Tibial nerve (tissue), 4 donors: Measurements from ENCODE around the gene LRTM1. TPM values are rescaled to one million over a fixed set of nuclear protein-coding genes. Genes with fewer than 3 reads are reported as not detected.

Experiments
- DNase-seq, 2 donors: peaks; one replicate each; pipeline ENCODE4 v3.0.0-alpha.2; 2019; ENCODE audit warnings: low spot score in 2 of 2
- H3K27ac ChIP-seq, 4 donors: fragments of 200-600 bp; sonication (generic) in 3 of 4; one replicate each; pipeline ENCODE4 v1.5.1; 2017 to 2019; ENCODE audit warnings: mild to moderate bottlenecking in 1 of 4
- H3K27me3 ChIP-seq, 2 donors: fragments of 200-600 bp; sonication (generic) in 1 of 2; one replicate each; pipeline versions ENCODE4 v1.5.1 to v1.6.0; 2017 to 2019
- H3K36me3 ChIP-seq, 3 donors: fragments of 200-600 bp; sonication (generic); one replicate each; pipeline ENCODE4 v1.5.1; 2018 to 2019
- H3K4me1 ChIP-seq, 4 donors: fragments of 200-600 bp; sonication (generic) in 3 of 4; one replicate each; pipeline ENCODE4 v1.5.1; 2017 to 2019
- H3K4me3 ChIP-seq, 4 donors: fragments of 200-600 bp; sonication (generic) in 3 of 4; one replicate each; pipeline ENCODE4 v1.5.1; 2017 to 2019; ENCODE audit warnings: mild to moderate bottlenecking in 1 of 4, moderate library complexity in 1 of 4
- H3K9me3 ChIP-seq, 4 donors: fragments of 200-600 bp; sonication (generic) in 3 of 4; one replicate each; pipeline ENCODE4 v1.5.1; 2017 to 2019
- EP300 ChIP-seq, 2 donors: sonication (generic); formaldehyde crosslinking; IDR thresholded peaks; one replicate each; pipeline ENCODE4 v1.6.1; 2017; ENCODE audit warnings: antibody characterized with exemption in 2 of 2, mild to moderate bottlenecking in 1 of 2
- POLR2A ChIP-seq, 2 donors: fragments of 450-650 bp; IDR thresholded peaks; one replicate each; pipeline ENCODE4 v1.6.1; 2017; ENCODE audit warnings: antibody characterized with exemption in 2 of 2, mild to moderate bottlenecking in 2 of 2, moderate library complexity in 2 of 2
- WGBS, 2 donors: methylation state at CpG; one replicate each; pipeline ENCODE4 v1.1.5; 2018; 5-methylcytosine and 5-hydroxymethylcytosine counted together
- total RNA-seq, 4 donors: library from RNA; depleted of rRNA; stranded (reverse); fragments of >200 nt; gene quantifications; one replicate each; pipeline ENCODE4 v1.1.0, GENCODE V29; 2016
- TF ChIP-seq, protein P1 (sequence below), 5 experiments: fragments of 200-600 bp in 3 of 5; fragments of 450-650 bp in 2 of 5; sonication (generic) in 3 of 5; IDR thresholded peaks; one replicate each; pipeline ENCODE4 v1.5.1; 2016 to 2019; ENCODE audit warnings: antibody characterized with exemption in 5 of 5, mild to moderate bottlenecking in 3 of 5, moderate library complexity in 2 of 5

LRTM1 gene
- total RNA-seq, 4 donors from 2014 or later = not detected

DNA sequence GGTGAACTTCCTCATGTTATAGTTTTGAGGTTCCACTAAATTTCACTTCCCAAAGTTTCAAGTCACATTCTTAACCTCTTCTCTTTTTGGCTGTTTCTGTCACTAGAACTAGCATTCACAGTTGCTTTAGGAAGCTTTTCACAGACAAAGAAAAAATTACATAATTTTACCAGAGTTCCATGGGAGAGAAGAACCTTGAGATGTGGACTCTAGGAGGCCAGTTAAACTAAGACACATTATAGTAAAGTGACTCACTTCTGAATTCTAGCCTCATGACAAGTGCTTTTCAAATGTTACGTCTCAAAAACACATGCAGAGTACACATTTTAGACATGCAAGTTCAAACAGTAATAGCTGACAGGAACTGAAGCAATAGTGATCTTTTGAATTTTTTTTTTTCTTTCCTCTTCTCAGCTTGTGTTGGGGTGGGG, 39.9 kb upstream of the LRTM1 start:
- Histone ChIP-seq H3K4me3 (no peak overlapping the region), H3K27me3 (no peaks in the 10 kb centered on the region), H3K4me1 (peaks cover 0 to 10% (median 0%) of the 10 kb centered on the region in 4 donors), H3K27ac (no peak overlapping the region), H3K9me3 (no peaks in the 10 kb centered on the region), H3K36me3 (no peaks in the 10 kb centered on the region)
- WGBS, 2 donors = 53 to 62% methylated on average over 1 of the region's 1 CpG
- DNase-seq = no peak
- TF ChIP-seq, protein P1, sequence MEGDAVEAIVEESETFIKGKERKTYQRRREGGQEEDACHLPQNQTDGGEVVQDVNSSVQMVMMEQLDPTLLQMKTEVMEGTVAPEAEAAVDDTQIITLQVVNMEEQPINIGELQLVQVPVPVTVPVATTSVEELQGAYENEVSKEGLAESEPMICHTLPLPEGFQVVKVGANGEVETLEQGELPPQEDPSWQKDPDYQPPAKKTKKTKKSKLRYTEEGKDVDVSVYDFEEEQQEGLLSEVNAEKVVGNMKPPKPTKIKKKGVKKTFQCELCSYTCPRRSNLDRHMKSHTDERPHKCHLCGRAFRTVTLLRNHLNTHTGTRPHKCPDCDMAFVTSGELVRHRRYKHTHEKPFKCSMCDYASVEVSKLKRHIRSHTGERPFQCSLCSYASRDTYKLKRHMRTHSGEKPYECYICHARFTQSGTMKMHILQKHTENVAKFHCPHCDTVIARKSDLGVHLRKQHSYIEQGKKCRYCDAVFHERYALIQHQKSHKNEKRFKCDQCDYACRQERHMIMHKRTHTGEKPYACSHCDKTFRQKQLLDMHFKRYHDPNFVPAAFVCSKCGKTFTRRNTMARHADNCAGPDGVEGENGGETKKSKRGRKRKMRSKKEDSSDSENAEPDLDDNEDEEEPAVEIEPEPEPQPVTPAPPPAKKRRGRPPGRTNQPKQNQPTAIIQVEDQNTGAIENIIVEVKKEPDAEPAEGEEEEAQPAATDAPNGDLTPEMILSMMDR (IDR thresholded peaks at IDR 0.05) = no peak
- no peak for TF ChIP-seq POLR2A (IDR thresholded peaks at IDR 0.05)
- TF ChIP-seq EP300 (IDR thresholded peaks at IDR 0.05) = peak in 1 of 2 donors; percentile 17

DNA sequence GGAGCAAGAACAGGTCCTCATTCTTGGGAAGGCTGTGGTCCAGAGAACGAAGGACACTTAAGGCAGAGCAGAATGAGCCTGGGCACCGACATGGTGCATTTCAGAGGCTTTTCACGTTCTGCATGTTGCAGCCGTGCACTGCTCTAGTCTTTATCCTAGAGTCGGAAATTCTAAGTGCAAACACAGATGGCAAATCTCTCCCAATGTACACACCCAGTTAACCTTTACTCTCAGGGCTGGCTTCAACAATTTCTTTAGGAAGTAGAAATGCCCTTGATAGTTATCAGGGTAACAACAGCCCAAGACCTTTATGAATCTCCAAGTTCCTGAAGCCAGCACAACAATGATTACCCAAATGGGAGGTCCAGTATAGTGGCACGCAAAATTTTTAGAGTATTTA, 39.1 kb upstream of the LRTM1 start:
- no peak for DNase-seq
- no peak overlapping the region for H3K4me3 ChIP-seq
- no peaks in the 10 kb centered on the region for H3K36me3 ChIP-seq
- H3K27me3 ChIP-seq = no peaks in the 10 kb centered on the region
- TF ChIP-seq POLR2A (IDR thresholded peaks at IDR 0.05) (no peak), EP300 (IDR thresholded peaks at IDR 0.05) (no peak)
- TF ChIP-seq, protein P1 (IDR thresholded peaks at IDR 0.05) = no peak
- WGBS, 2 donors = 47 to 67% methylated on average over 6 of the region's 6 CpGs
- H3K9me3 ChIP-seq = no peaks in the 10 kb centered on the region
- H3K4me1 ChIP-seq = peaks cover 0 to 10% (median 0%) of the 10 kb centered on the region in 4 donors
- H3K27ac ChIP-seq = no peak overlapping the region

DNA sequence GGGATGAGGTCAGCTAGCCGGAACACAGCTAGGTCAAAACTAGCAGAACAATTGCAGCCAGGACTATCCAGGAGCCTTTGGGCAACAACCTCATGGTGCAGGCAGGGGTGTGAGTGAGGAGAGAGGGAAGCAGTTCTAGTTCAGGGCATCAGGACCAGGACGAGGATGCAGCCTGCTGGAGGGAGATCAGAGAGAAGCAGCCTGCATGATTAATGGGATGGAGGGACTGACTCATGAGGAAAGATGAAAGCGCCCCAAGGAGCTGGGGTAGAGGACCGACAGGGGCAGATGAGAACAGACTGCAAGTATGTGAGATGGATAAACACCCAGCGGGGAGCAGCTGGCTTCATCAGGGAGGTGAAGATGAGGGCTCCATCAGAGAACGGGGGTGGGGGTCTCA, 37.9 kb upstream of the LRTM1 start:
- Histone ChIP-seq H3K9me3 (no peaks in the 10 kb centered on the region), H3K27ac (no peak overlapping the region), H3K4me3 (no peak overlapping the region), H3K27me3 (no peaks in the 10 kb centered on the region), H3K36me3 (no peaks in the 10 kb centered on the region), H3K4me1 (peaks cover 0 to 3% (median 0%) of the 10 kb centered on the region in 4 donors)
- TF ChIP-seq, protein P1 (IDR thresholded peaks at IDR 0.05) = no peak
- no peak for DNase-seq
- 74 to 75% methylated on average over 6 of the region's 6 CpGs for WGBS, 2 donors

DNA sequence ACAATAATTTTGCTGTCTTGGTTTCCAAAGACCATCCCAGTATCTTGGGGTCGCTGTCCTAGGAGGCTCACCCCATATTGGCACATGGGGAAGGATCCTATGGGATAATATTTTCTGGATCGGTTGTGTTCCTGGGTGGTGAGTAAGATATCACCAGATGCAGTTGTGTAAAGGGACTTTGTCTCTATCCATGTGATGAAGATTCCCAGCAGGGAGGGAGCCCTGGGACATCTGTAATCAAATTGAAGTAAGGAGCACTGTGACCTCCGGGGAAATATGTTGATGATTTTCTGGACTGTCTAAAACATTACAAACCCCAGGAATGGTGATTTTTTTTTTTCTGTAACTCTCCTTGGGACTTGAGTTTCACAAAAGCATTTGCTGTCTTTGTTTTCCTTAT, 36.2 kb upstream of the LRTM1 start:
- H3K27me3 ChIP-seq = no peaks in the 10 kb centered on the region
- DNase-seq = no peak
- no peaks in the 10 kb centered on the region for H3K4me1 ChIP-seq
- no peaks in the 10 kb centered on the region for H3K9me3 ChIP-seq
- H3K36me3 ChIP-seq = no peaks in the 10 kb centered on the region
- WGBS, 2 donors = 85 to 87% methylated on average over 3 of the region's 3 CpGs
- H3K4me3 ChIP-seq = no peak overlapping the region
- TF ChIP-seq, protein P1 (IDR thresholded peaks at IDR 0.05) = no peak
- TF ChIP-seq EP300 (IDR thresholded peaks at IDR 0.05) = no peak
- no peak for TF ChIP-seq POLR2A (IDR thresholded peaks at IDR 0.05)
- no peak overlapping the region for H3K27ac ChIP-seq

DNA sequence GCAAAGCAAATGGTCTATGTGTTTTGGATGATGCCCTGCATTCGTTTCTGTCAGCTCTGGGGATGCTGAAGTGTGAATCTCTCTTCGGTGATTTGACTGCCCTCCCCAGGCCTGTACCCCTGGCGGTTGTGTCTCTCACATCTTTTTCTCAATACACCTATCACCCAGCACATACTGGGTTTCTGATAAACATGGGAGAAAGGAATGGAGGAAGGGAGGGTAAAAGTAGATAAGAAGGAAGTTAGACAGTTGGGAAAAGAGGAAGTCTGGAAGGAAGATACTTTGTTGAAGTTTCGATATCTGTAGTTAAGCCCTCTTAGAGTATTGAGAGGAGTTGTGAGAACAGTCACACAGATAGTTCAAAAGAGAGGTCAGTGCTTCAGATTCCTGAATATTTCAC, 35.8 kb upstream of the LRTM1 start:
- Histone ChIP-seq H3K9me3 (no peaks in the 10 kb centered on the region), H3K4me3 (no peak overlapping the region)
- WGBS, 2 donors = 82 to 88% methylated on average over 4 of the region's 4 CpGs

More for the DNA sequence above, 35.8 kb upstream of the LRTM1 start:
- no peak for DNase-seq
- no peaks in the 10 kb centered on the region for H3K4me1 ChIP-seq
- no peaks in the 10 kb centered on the region for H3K36me3 ChIP-seq
- H3K27me3 ChIP-seq = no peaks in the 10 kb centered on the region
- TF ChIP-seq POLR2A (IDR thresholded peaks at IDR 0.05) (no peak), EP300 (IDR thresholded peaks at IDR 0.05) (no peak)
- TF ChIP-seq, protein P1 (IDR thresholded peaks at IDR 0.05) = no peak
- H3K27ac ChIP-seq = no peak overlapping the region
